H1 (cell line): ENCODE results near the gene PLCB4. TPM values are rescaled to one million over a fixed set of nuclear protein-coding genes. Genes with fewer than 3 reads are reported as not detected.

Experiments
- CTCF ChIA-PET: fragments of 300-600 bp; sonication (Branson Sonifier 250); formaldehyde crosslinking; loops from one replicate; lab custom pipeline; 2021; ENCODE audit not compliant: partially characterized antibody; lab: Charles Lee
- POLR2A ChIA-PET: fragments of 300-600 bp; sonication (Branson Sonifier 250); formaldehyde crosslinking; loops from one replicate; lab custom pipeline; 2021; ENCODE audit warnings: inconsistent platforms; ENCODE audit not compliant: partially characterized antibody; lab: Charles Lee
- DNase-seq, 2 experiments: peaks; one replicate each; pipeline versions ENCODE4 v3.0.0 to v3.0.0-alpha.2; 2010 to 2022; ENCODE audit warnings: low spot score in 2 of 2, low read depth in 1 of 2, mixed read lengths in 1 of 2
- FAIRE-seq: peaks from 2 replicates; lab custom pipeline; 2011; peaks lifted over from hg19 to GRCh38; lab: Jason Lieb, UNC
- H2AFZ ChIP-seq: 2 replicates; pipeline ENCODE4 v1.8.1; 2012; ENCODE audit warnings: low read length, inconsistent platforms
- H2AK5ac ChIP-seq: 2 replicates; pipeline ENCODE4 v1.6.1; 2013; ENCODE audit warnings: low read depth, low read length
- H2BK120ac ChIP-seq: replicated peaks from 2 replicates; pipeline ENCODE3; 2013; ENCODE audit warnings: low read depth, low read length, inconsistent platforms
- H2BK12ac ChIP-seq: 2 replicates; pipeline ENCODE4 v1.6.1; 2013; ENCODE audit warnings: low read depth, low read length
- H2BK15ac ChIP-seq: 2 replicates; pipeline ENCODE4 v1.6.1; 2013; ENCODE audit warnings: low read length
- H2BK20ac ChIP-seq: 2 replicates; pipeline ENCODE4 v1.6.1; 2013; ENCODE audit warnings: low read length
- H2BK5ac ChIP-seq: 2 replicates; pipeline ENCODE4 v1.6.1; 2013; ENCODE audit warnings: low read depth, low read length
- H3K14ac ChIP-seq: 2 replicates; pipeline ENCODE4 v1.6.1; 2013; ENCODE audit warnings: inconsistent platforms; ENCODE audit not compliant: insufficient read length
- H3K18ac ChIP-seq: 2 replicates; pipeline ENCODE4 v1.6.1; 2013; ENCODE audit warnings: low read length; ENCODE audit errors: extremely low read depth
- H3K23ac ChIP-seq: 2 replicates; pipeline ENCODE4 v1.6.1; 2013; ENCODE audit warnings: inconsistent platforms; ENCODE audit not compliant: insufficient read length
- H3K23me2 ChIP-seq: 2 replicates; pipeline ENCODE4 v1.6.1; 2013; ENCODE audit warnings: low read depth, low read length
- H3K27ac ChIP-seq: 2 replicates; pipeline ENCODE4 v1.6.1; 2011; ENCODE audit warnings: low read depth, low read length, inconsistent platforms
- H3K27me3 ChIP-seq, 4 experiments: replicated peaks in 1 of 4; 1 replicate in 1 of 4; 2 replicates in 3 of 4; pipeline versions ENCODE4 v1.6.1 to v1.8.1; 2011 to 2013; ENCODE audit warnings: low read length in 3 of 4, mild to moderate bottlenecking in 3 of 4, inconsistent platforms in 2 of 4, mixed read lengths in 2 of 4, moderate library complexity in 1 of 4; ENCODE audit not compliant: control insufficient read depth in 3 of 4, insufficient read depth in 3 of 4; ENCODE audit errors: extremely low read depth in 1 of 4
- H3K36me3 ChIP-seq, 4 experiments: 2 replicates each; pipeline versions ENCODE4 v1.6.1 to v1.8.1; 2011 to 2013; ENCODE audit warnings: mild to moderate bottlenecking in 4 of 4, low read length in 3 of 4, moderate library complexity in 2 of 4, control low read depth in 1 of 4, inconsistent platforms in 1 of 4; ENCODE audit not compliant: insufficient read depth in 4 of 4, control insufficient read depth in 2 of 4
- H3K4ac ChIP-seq: replicated peaks from 2 replicates; pipeline ENCODE3; 2013; ENCODE audit warnings: low read length, low read depth, mixed read lengths, inconsistent platforms; ENCODE audit not compliant: insufficient read length
- H3K4me1 ChIP-seq, 4 experiments: replicated peaks in 1 of 4; 1 replicate in 1 of 4; 2 replicates in 3 of 4; pipeline versions ENCODE4 v1.6.1 to v1.8.1; 2011 to 2013; ENCODE audit warnings: low read length in 3 of 4, inconsistent platforms in 2 of 4, mixed read lengths in 1 of 4; ENCODE audit not compliant: insufficient read depth in 4 of 4, control insufficient read depth in 3 of 4
- H3K4me2 ChIP-seq, 2 experiments: 2 replicates each; pipeline versions ENCODE4 v1.6.1 to v1.8.1; 2011 to 2013; ENCODE audit warnings: low read depth in 2 of 2, low read length in 2 of 2, control low read depth in 1 of 2, inconsistent platforms in 1 of 2, mild to moderate bottlenecking in 1 of 2; ENCODE audit not compliant: insufficient read depth in 1 of 2
- H3K4me3 ChIP-seq, 4 experiments: fragments of 200-600, 300-600 bp in 1 of 4; sonication (generic), shearing (Covaris generic), sonication (Bioruptor Twin) in 1 of 4; 2 replicates each; pipeline versions ENCODE4 v1.5.1 to v1.8.1; 2011 to 2016; ENCODE audit warnings: low read length in 4 of 4, low read depth in 3 of 4, control low read depth in 2 of 4, inconsistent platforms in 2 of 4, mild to moderate bottlenecking in 2 of 4, mixed read lengths in 1 of 4, moderate library complexity in 1 of 4; ENCODE audit not compliant: insufficient read depth in 2 of 4; ENCODE audit errors: extremely low read depth in 1 of 4
- H3K56ac ChIP-seq: replicated peaks from 2 replicates; pipeline ENCODE3; 2013; ENCODE audit warnings: low read depth, mild to moderate bottlenecking, mixed read lengths, low read length, inconsistent platforms; ENCODE audit not compliant: insufficient read length
- H3K79me1 ChIP-seq: 2 replicates; pipeline ENCODE4 v1.6.1; 2013; ENCODE audit warnings: low read depth, low read length, control low read depth
- H3K79me2 ChIP-seq, 2 experiments: 2 replicates each; pipeline versions ENCODE4 v1.6.1 to v1.8.1; 2012 to 2013; ENCODE audit warnings: low read length in 2 of 2, mild to moderate bottlenecking in 2 of 2, inconsistent platforms in 1 of 2; ENCODE audit not compliant: insufficient read depth in 2 of 2, control insufficient read depth in 1 of 2
- H3K9ac ChIP-seq, 4 experiments: replicated peaks in 1 of 4; 1 replicate in 1 of 4; 2 replicates in 3 of 4; pipeline versions ENCODE4 v1.6.1 to v1.8.1; 2011 to 2013; ENCODE audit warnings: low read depth in 3 of 4, low read length in 3 of 4, control low read depth in 2 of 4, mild to moderate bottlenecking in 2 of 4, moderate library complexity in 2 of 4, inconsistent platforms in 1 of 4; ENCODE audit errors: extremely low read depth in 1 of 4
- H3K9me3 ChIP-seq, 2 experiments: 2 replicates each; pipeline versions ENCODE4 v1.6.1 to v1.8.1; 2012 to 2013; ENCODE audit warnings: mild to moderate bottlenecking in 2 of 2, moderate library complexity in 2 of 2, control low read depth in 1 of 2, inconsistent platforms in 1 of 2, low read depth in 1 of 2, low read length in 1 of 2, mixed read lengths in 1 of 2; ENCODE audit not compliant: insufficient read depth in 2 of 2
- H4K20me1 ChIP-seq, 2 experiments: replicated peaks in 1 of 2; 2 replicates each; pipeline versions ENCODE3 to v1.8.1; 2011 to 2013; ENCODE audit warnings: inconsistent platforms in 2 of 2, low read length in 2 of 2, mild to moderate bottlenecking in 1 of 2; ENCODE audit not compliant: insufficient read depth in 2 of 2, control insufficient read depth in 1 of 2
- H4K5ac ChIP-seq: 2 replicates; pipeline ENCODE4 v1.6.1; 2013; ENCODE audit warnings: low read length, low read depth, mixed read lengths, inconsistent platforms; ENCODE audit not compliant: insufficient read length
- H4K8ac ChIP-seq: 2 replicates; pipeline ENCODE4 v1.8.0; 2013; ENCODE audit warnings: mild to moderate bottlenecking, moderate library complexity, low read length, inconsistent platforms; ENCODE audit not compliant: insufficient read depth; ENCODE audit errors: extremely low read depth
- H4K91ac ChIP-seq: replicated peaks from 2 replicates; pipeline ENCODE3; 2013; ENCODE audit warnings: low read length, mixed read lengths, inconsistent platforms; ENCODE audit not compliant: insufficient read length
- ASH2L ChIP-seq: fragments of 200-600, 300-600 bp; sonication (generic); IDR thresholded peaks from one replicate; pipeline ENCODE4 v1.7.1; 2017; ENCODE audit warnings: low read length
- BRCA1 ChIP-seq: IDR thresholded peaks from 2 replicates; pipeline ENCODE4 v1.6.1; 2012; ENCODE audit warnings: low read depth, low read length, improper control_type of control experiment
- CBX8 ChIP-seq: fragments of 300-800, 300-1000 bp; sonication (generic); IDR thresholded peaks from 2 replicates; pipeline ENCODE4 v1.7.1; 2016; ENCODE audit warnings: low read depth, low read length, borderline replicate concordance
- EGR1 ChIP-seq: IDR thresholded peaks from 2 replicates; pipeline ENCODE4 v1.6.1; 2011; ENCODE audit warnings: low read depth, low read length, borderline replicate concordance
- GTF2F1 ChIP-seq: IDR thresholded peaks from 2 replicates; pipeline ENCODE4 v1.6.1; 2012; ENCODE audit warnings: low read depth, low read length, improper control_type of control experiment, borderline replicate concordance
- JUN ChIP-seq: IDR thresholded peaks from 2 replicates; pipeline ENCODE4 v1.6.1; 2011; ENCODE audit warnings: low read depth, mild to moderate bottlenecking, improper control_type of control experiment, low read length
- RAD21 ChIP-seq, 2 experiments: IDR thresholded peaks in 1 of 2; conservative IDR thresholded peaks in 1 of 2; 2 replicates each; pipeline ENCODE4 v1.6.1; 2011; ENCODE audit warnings: low read depth in 2 of 2, low read length in 2 of 2, improper control_type of control experiment in 1 of 2, inconsistent platforms in 1 of 2, mild to moderate bottlenecking in 1 of 2, moderate library complexity in 1 of 2
- RBBP5 ChIP-seq: IDR thresholded peaks from 2 replicates; pipeline ENCODE4 v1.7.1; 2012; ENCODE audit warnings: low read depth, mild to moderate bottlenecking, inconsistent platforms, low read length, moderate library complexity, borderline replicate concordance
- RNF2 ChIP-seq: fragments of 200-900, 300-1000 bp; sonication (generic); IDR thresholded peaks from 2 replicates; pipeline ENCODE4 v1.7.1; 2016; ENCODE audit warnings: borderline replicate concordance, low read depth, mild to moderate bottlenecking, antibody characterized with exemption, low read length; ENCODE audit not compliant: poor library complexity, severe bottlenecking; ENCODE audit errors: missing control alignments
- SP1 ChIP-seq: IDR thresholded peaks from 2 replicates; pipeline ENCODE4 v1.6.1; 2011; ENCODE audit warnings: low read depth, low read length
- SP2 ChIP-seq: IDR thresholded peaks from 2 replicates; pipeline ENCODE4 v1.6.1; 2012; ENCODE audit warnings: mild to moderate bottlenecking, low read length, inconsistent platforms
- SRF ChIP-seq: IDR thresholded peaks from 2 replicates; pipeline ENCODE4 v1.6.1; 2011; ENCODE audit warnings: mild to moderate bottlenecking, low read depth, low read length, moderate library complexity
- TEAD4 ChIP-seq: IDR thresholded peaks from 2 replicates; pipeline ENCODE4 v1.6.1; 2012; ENCODE audit warnings: low read depth, low read length, inconsistent platforms, mixed read lengths
- WGBS, 2 experiments: shearing (Covaris generic) in 1 of 2; methylation state at CpG; one replicate each; pipeline versions ENCODE4 v1.1.6 to v1.1.7; 2013 to 2015; ENCODE audit warnings: low lambda C conversion rate in 2 of 2, mixed read lengths in 2 of 2, inconsistent platforms in 1 of 2, low coverage in 1 of 2, missing lambda C conversion rate in 1 of 2; ENCODE audit not compliant: insufficient replicate concordance in 2 of 2, insufficient coverage in 1 of 2, insufficient read length in 1 of 2; ENCODE audit errors: extremely low coverage in 1 of 2, missing lambda C conversion rate in 1 of 2; 5-methylcytosine and 5-hydroxymethylcytosine counted together
- polyA plus RNA-seq, 7 experiments: library from polyadenylated mRNA; depleted of rRNA in 3 of 7; stranded (reverse) in 5 of 7; unstranded in 2 of 7; fragments of >200 nt in 5 of 7; fragments of 200-250 nt in 2 of 7; gene quantifications; 1 replicate in 5 of 7; 2 replicates in 1 of 7; 4 replicates in 1 of 7; pipeline versions ENCODE4 v1.2.1 to v1.2.3, GENCODE V29; 2011 to 2013; ENCODE audit warnings: missing spikeins in 2 of 7, mixed read lengths in 2 of 7
- total RNA-seq: library from RNA; stranded (reverse); fragmentation: NEBNext Ultra II Directional; extraction: Animal tissue kit (Norgen Biotek cat#: 25700); gene quantifications from 2 replicates; pipeline ENCODE4 v1.2.1, GENCODE V29; 2021

The PLCB4 gene
- total and polyA plus RNA-seq, 2 of the 8 experiments (the other 6 are each of a cell fraction or from before 2014, with no cell fraction given) = 3.2 to 14.1 TPM

GRCh38 chr20:9280666-9281065 lies 211.8 kb downstream of the PLCB4 start:
- Histone ChIP-seq H2BK5ac (no peak overlapping the region), H3K27me3 (no peaks in the 10 kb centered on the region), H3K79me2 (no peaks in the 10 kb centered on the region), H3K36me3 (no peaks in the 10 kb centered on the region), H4K91ac (no peak overlapping the region), H3K18ac (no peak overlapping the region), H2AFZ (no peak overlapping the region), H2AK5ac (no peak overlapping the region), H3K14ac (no peak overlapping the region), H3K4me3 (no peak overlapping the region), H2BK20ac (no peak overlapping the region), H3K79me1 (no peaks in the 10 kb centered on the region), H3K23me2 (no peaks in the 10 kb centered on the region), H2BK15ac (no peak overlapping the region), H3K56ac (no peak overlapping the region), H4K20me1 (no peaks in the 10 kb centered on the region), H3K9ac (no peak overlapping the region), H3K4ac (no peak overlapping the region), H3K23ac (no peak overlapping the region), H4K5ac (no peak overlapping the region), H2BK120ac (no peak overlapping the region), H4K8ac (no peak overlapping the region), H3K4me2 (no peak overlapping the region), H3K27ac (no peak overlapping the region), H3K9me3 (no peaks in the 10 kb centered on the region), H3K4me1 (no peaks in the 10 kb centered on the region), H2BK12ac (no peak overlapping the region)
- no peak for FAIRE-seq
- DNase-seq = no peak
- WGBS, 2 experiments = 90% methylated on average over 5 of the region's 5 CpGs; no CpG with 5 or more reads in 1 of the 2 experiments
- ChIA-PET CTCF (interaction anchor here (0.5 kb wide), 1 partner anchor 109 kb away, joined by 3 read pairs; no protein-coding TSS in a partner anchor), POLR2A (no interaction called here)
- TF ChIP-seq RNF2 (no peak), SRF (no peak), SP1 (no peak), SP2 (no peak), BRCA1 (no peak), RBBP5 (no peak), ASH2L (no peak), EGR1 (no peak), TEAD4 (no peak), CBX8 (no peak), RAD21 (IDR thresholded peaks at IDR 0.05 in 1 of 2, conservative IDR thresholded peaks at IDR 0.05 in 1 of 2; ENCODE audit: low read depth in 2 of 2, low read length in 2 of 2) (no peak), GTF2F1 (no peak), JUN (no peak)
